ENCODE data around the gene FMO1.
"Not testable (repeated sequence)": the region's sequence is repeated elsewhere in the genome, so short reads cannot be mapped to it uniquely, and the experiment has no call there.

GRCh38 chr1:171224257-171224656, 24.0 kb upstream of the FMO1 start:
- TF ChIP-seq POLR2A (IDR thresholded peaks at IDR 0.05; ENCODE audit: borderline replicate concordance, extremely low read depth, insufficient read depth, insufficient read length); CTCF (IDR thresholded peaks at IDR 0.05 in 2 of 3, conservative IDR thresholded peaks at IDR 0.05 in 1 of 3; ENCODE audit: borderline replicate concordance in 1 of 3, insufficient read depth in 1 of 3, low read depth in 2 of 3, low read length in 2 of 3); EZH2 (IDR thresholded peaks at IDR 0.05); FOSL1 (IDR thresholded peaks at IDR 0.05; ENCODE audit: low read depth); SP1 (IDR thresholded peaks at IDR 0.05; ENCODE audit: low read depth): not testable (repeated sequence)
- TF ChIP-seq, protein P1, sequence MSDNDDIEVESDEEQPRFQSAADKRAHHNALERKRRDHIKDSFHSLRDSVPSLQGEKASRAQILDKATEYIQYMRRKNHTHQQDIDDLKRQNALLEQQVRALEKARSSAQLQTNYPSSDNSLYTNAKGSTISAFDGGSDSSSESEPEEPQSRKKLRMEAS (IDR thresholded peaks at IDR 0.05): not testable (repeated sequence)

All from HCT116 (cell line).